ENCODE results near the gene LRMDA.
A peak's percentile ranks its signal among the peaks of the same experiment; 100 is the strongest.

LRMDA gene

DNA sequence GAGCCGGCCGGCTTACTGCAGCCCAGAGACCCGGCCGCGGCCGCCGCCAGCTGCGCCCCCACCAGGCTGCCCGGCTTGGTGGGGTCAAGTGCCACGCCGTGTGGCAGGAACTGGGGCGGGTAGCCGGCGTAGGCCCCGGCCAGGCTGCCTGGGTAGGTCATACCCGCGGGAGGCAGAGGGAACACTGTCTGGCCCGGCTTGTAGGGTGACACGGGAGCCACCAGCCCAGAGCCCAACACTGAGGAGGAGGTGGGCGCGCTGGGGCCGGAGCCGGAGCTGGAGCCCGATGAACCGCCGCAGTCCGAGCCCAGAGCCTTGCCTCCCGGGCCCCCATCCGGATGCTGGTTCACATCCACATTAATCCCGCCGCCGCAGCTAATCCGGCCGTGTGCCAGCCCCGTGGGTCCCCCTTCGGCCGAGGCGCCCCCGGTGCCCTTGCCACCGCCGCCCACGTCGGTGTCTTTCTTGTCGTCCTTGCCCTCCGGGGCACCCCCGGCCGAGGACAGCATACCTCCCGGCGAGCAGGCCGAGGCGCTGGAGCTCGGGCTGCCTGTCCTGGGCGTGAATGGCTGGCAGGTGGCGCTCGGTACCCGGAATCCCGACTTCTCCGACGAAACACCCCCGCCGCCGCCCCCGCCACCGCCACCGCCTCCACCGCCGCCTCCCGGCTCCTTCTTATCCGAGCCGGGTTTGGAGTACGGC lies 31.8 kb upstream of the LRMDA start:
- no peak overlapping the region for H3K27ac Mint-ChIP-seq
- peaks cover 85% of the 10 kb centered on the region for H3K27me3 Mint-ChIP-seq
- H3K4me1 Mint-ChIP-seq: peaks cover 49% of the 10 kb centered on the region
- H3K9me3 Mint-ChIP-seq: peaks cover 5% of the 10 kb centered on the region
- peak overlapping the region; percentile 82 for H3K4me3 Mint-ChIP-seq
- peaks cover 6% of the 10 kb centered on the region for H3K36me3 Mint-ChIP-seq
- no peak for ATAC-seq

DNA sequence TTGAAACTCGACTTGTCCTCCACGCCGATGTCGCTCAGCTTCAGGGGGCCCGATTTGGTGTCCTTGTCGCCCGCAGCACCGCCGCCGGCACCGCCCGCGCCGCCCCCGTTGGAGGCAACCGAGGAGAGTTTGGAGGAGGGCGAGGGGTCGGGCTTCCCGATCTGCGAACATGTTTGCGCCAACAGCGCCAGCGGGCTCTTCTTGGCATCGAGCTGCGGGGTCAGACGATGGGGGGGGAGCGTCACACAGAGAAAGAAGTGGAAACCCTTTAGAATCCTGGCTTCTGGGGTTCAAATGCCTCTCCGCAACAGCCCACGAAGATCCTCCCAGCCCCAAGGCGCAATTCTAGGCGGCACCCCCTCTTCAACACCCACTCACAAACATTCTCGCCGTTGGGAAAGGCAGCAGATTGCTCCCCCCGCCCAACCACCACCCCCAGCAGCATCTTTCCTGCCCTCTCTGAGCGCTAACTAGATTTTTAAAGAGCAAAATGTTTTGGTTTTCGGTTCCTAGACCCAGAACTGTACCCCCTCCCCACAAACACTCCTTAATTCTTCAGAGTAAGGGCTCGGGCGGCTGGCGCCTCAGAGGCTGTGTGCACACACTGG lies 31.2 kb upstream of the LRMDA start:
- Mint-ChIP-seq H3K27me3 (peaks cover 80% of the 10 kb centered on the region), H3K9me3 (peaks cover 2% of the 10 kb centered on the region)
- no peak for ATAC-seq

DNA sequence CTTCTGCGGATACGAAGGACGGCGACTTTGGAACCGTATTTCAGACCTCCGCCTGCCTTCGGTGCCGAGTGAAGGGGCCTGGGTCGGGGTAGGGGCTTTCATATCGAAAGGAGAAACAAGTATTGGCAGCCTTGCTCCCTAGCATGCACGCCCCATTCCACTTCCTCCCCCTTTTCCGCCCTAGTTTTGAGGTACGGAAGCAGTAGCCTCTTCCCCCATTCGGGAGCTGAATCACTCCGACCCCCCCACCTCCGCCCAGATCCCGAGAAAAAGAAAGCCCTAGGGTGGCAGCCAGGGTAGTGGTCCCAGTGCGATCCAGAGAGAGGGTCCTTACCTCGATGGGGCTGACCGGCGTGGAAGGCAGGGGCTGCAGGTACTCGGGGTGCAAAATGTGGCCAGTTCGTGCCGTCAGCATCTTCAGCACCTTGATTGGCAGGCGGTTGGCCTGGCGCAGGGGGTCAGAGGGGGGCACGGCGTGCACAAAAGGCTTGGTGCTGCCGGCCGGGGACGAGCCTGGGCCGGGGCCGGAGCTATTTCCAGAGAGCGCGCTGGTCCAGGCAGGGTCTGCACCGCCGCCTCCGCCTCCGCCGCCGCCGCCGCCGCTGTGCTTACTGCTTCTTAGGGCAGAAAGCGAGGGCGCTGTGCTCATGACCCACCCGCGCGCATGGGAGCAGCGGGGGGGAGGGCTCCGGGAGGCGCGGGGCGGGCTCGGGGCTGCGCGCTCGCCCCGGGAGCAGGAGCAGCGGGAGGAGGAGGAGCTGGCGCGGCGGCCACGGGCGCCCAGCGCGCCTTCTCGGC lies 30.5 kb upstream of the LRMDA start:
- no peak for ATAC-seq
- Mint-ChIP-seq H3K4me3 (peak overlapping the region; percentile 82), H3K27ac (no peak overlapping the region), H3K4me1 (peaks cover 42% of the 10 kb centered on the region), H3K27me3 (peaks cover 80% of the 10 kb centered on the region), H3K36me3 (peaks cover 5% of the 10 kb centered on the region), H3K9me3 (peaks cover 6% of the 10 kb centered on the region)

More for the DNA sequence above, 31.2 kb upstream of the LRMDA start:
- Mint-ChIP-seq H3K4me3 (peak overlapping the region; percentile 82), H3K36me3 (peaks cover under 1% of the 10 kb centered on the region), H3K27ac (no peak overlapping the region), H3K4me1 (peaks cover 43% of the 10 kb centered on the region)

DNA sequence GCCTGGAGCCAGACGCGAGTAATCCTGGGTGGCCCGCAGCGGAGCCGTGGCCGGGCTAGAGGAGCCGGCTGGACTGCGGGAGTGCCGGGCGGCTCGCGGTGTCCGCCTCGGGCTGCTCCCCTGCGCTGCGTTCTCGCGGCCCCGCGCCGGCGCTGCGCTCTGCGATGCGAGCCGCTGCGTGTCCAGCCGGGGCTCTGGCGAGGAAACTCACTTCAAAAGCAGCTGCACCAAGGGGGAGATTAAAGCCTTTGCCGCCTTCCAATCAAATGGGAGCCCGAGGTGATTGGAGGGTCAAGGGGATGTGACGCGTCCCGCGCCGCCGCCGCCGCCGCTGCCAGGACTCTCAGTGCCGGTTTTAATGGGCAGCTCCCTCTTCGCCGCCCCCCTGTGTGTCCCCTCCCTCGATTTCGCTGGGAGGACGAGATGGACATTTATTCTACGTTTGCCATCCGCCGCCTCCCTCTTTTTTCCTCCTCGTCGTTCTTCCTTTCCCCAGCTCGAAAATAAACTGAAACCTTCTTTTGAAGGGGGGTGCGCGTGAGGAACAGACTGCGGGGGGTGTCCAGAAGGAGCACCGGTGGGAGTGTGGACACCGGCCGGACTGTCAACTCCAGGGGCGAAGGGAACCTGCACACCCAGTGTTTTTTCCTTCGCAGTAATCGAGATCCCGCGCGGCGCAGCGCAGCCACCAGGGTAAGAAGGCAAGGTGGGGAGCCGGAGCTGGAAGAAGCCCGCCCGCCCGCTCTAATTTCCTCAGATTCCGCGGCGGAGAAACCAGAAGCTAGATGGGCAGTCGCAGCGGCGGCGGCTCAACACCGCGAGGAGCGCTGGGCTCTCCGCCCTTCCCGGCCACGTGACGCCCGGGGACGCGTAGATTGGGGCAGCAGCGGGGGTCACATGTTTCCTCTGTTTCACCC lies 29.6 kb upstream of the LRMDA start, which contains the start of gene ZNF503:
Gene ZNF503 (minus strand): TSS at position 196 of the 917 bp plus-strand sequence. CDS start 345 bp downstream, outside the sequence.
- Mint-ChIP-seq H3K36me3 (peaks cover 5% of the 10 kb centered on the region), H3K4me1 (peaks cover 37% of the 10 kb centered on the region), H3K9me3 (peaks cover 6% of the 10 kb centered on the region), H3K4me3 (peak within 1 kb of the TSS; percentile 82), H3K27ac (no peak within 1 kb of the TSS), H3K27me3 (peaks cover 81% of the 10 kb centered on the region)
- peak; percentile 47 for ATAC-seq

DNA sequence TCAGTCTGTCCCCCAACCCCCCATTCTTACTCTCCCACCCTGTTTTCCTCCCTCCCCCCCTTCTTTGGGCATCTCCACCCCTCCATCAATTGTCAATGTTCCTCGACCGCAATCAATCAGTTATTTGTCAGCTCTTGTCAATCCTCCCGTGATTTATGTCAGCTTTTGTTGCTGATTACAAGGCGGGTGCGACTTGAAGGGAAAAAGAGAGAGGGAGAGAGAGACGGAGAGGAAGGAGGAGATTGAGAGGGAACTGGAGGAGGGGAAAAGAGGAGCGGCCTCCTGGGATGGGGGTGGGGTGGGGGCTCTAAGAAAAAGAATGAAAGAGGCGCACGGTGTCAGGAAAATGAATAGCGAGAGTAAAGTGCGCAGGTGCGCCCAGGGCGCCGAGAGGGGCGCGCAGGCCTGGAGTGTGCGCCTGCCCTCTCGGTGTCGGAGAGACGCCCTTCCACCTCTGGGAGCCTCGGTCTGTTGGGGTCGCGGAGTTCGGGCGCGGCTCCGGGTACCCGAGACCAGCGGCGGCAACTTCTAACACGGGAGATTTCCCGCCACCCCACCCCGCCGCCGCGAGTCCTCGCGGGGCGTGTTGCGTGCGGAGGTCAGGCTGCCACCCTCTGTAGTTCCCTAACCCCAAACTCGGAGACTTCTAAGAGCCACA lies 28.8 kb upstream of the LRMDA start:
- Mint-ChIP-seq H3K4me1 (peaks cover 43% of the 10 kb centered on the region), H3K36me3 (peaks cover 5% of the 10 kb centered on the region), H3K9me3 (peaks cover 6% of the 10 kb centered on the region), H3K27me3 (peaks cover 84% of the 10 kb centered on the region), H3K27ac (no peak overlapping the region), H3K4me3 (peak overlapping the region; percentile 82)
- no peak for ATAC-seq

DNA sequence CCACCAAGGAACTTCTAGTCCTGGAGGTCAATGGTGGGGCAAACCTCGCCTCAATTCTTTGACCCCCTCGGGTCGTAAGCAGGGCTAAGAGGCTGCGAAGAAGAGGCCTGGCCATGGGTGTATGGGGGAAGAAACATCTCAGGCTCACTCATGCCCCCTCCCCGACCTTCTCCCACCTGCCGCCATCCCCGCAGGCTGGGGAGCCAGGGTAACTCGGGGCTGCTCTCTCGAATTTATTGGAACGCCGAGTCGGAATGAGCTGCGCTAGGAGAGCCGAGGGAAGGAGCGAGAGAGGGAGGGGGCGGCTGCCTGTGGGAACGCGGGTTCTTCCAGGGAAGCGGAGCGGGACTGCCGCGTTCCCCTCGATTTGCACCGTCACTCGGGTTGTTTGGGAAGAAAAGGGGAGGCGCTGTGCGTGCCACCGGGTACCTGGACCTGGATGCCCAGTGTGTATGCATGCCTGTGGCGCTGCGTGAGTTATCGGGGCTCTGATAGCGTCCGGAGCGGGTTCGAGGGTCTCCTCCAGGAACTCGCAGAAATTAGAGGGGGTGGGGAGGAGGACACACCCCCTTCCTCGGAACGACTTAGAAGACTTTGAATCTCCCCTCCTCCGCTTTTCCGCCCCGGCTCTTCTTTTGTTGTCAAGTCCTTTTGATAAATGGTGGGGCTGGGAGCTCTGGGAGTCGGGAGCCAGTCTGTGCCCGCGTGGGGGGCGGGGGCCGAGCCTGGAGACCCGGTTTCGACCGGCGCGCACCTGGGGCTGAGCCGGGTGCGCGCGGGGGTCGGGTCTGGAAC lies 28.1 kb upstream of the LRMDA start:
- ATAC-seq: no peak
- Mint-ChIP-seq H3K27ac (no peak overlapping the region), H3K4me1 (peaks cover 43% of the 10 kb centered on the region), H3K36me3 (peaks cover 5% of the 10 kb centered on the region), H3K27me3 (peaks cover 83% of the 10 kb centered on the region), H3K4me3 (peak overlapping the region; percentile 82), H3K9me3 (peaks cover 6% of the 10 kb centered on the region)

DNA sequence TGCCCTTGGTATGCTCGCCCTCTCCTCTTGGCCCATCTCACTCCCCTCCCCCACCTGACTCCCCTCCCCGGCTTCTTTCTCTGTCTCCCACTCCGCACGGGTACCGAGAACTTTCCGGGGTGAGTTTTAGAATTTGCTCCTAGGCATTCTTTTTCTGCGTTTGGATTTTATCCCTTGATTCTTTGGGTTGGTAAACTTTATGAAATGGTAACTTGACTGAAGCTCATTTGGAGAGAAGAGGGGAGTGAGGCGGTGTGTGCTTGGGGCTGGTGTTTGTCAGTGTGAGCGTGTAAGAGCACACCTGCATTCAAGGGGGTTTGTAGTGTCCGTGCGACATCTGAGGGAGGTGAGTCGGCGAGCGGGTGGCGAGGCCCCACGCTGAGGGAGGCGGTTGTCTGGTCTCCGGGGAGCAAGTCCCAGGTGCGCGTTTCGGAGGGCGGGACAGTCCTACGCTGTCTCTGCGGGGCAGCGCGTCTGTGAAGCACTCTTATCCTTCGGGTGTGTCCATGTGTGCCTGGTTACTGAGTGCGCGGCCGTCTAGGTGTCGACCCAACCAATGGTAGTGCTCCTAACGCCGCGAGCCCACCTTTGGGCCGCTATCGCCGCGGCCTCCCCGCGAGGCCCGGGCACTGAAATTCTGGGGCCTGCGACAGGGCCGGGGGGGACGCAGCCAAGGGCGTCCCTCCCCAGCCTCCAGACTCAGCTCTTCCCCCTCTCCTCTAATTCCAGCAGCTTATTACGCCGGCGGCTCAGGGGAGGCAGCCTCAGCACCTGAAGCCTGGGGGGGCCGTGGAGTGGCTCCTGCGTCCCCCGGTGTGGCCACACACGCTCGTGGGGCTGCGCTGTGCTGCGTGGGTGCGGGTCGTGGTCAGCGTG lies 27.2 kb upstream of the LRMDA start:
- no peak overlapping the region for H3K27ac Mint-ChIP-seq
- peaks cover 5% of the 10 kb centered on the region for H3K36me3 Mint-ChIP-seq
- ATAC-seq: no peak
- peaks cover 6% of the 10 kb centered on the region for H3K9me3 Mint-ChIP-seq
- H3K4me1 Mint-ChIP-seq: peaks cover 46% of the 10 kb centered on the region
- H3K27me3 Mint-ChIP-seq: peaks cover 84% of the 10 kb centered on the region
- no peak overlapping the region for H3K4me3 Mint-ChIP-seq

DNA sequence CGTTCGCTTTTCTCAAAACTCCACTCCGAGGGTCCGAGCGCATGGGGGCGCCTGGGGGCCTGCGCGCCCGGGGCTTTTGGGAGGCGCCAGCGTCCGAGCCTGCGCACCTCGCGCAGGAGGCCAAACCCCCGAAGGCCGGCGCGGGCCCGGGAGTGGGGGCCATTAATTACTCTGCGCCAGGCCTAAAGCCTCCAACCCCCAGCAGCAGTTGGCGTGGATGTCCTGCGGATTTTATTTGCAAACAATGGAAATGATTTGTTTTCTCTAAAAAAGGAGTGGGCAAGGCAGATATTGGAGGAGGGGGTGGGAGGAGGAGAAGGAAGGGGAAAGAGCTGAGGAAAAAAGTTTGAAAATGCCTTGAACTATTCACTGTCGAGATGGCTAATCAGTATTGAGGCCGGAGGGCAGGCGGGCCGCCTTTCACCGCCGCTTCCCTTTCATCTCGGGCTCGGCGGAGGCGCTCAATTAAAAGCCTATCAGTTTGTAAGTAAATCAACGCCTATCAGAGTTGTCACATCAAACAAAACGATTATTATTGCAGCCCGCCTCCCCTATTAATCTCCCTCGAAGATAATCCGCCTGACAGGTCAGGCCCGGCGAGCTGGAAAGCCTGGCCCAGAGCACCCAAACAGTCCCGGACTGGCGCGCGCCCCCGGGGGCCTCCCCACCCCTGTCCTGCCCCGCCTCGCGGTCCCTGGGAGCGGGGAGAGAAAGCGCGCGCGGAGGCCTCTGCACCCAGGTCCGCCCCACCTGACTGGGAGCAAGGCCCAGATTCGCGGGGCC lies 26.4 kb upstream of the LRMDA start:
- Mint-ChIP-seq H3K9me3 (peaks cover 6% of the 10 kb centered on the region), H3K27ac (no peak overlapping the region), H3K27me3 (peaks cover 86% of the 10 kb centered on the region), H3K4me3 (no peak overlapping the region), H3K36me3 (peaks cover 5% of the 10 kb centered on the region), H3K4me1 (peaks cover 47% of the 10 kb centered on the region)
- no peak for ATAC-seq

DNA sequence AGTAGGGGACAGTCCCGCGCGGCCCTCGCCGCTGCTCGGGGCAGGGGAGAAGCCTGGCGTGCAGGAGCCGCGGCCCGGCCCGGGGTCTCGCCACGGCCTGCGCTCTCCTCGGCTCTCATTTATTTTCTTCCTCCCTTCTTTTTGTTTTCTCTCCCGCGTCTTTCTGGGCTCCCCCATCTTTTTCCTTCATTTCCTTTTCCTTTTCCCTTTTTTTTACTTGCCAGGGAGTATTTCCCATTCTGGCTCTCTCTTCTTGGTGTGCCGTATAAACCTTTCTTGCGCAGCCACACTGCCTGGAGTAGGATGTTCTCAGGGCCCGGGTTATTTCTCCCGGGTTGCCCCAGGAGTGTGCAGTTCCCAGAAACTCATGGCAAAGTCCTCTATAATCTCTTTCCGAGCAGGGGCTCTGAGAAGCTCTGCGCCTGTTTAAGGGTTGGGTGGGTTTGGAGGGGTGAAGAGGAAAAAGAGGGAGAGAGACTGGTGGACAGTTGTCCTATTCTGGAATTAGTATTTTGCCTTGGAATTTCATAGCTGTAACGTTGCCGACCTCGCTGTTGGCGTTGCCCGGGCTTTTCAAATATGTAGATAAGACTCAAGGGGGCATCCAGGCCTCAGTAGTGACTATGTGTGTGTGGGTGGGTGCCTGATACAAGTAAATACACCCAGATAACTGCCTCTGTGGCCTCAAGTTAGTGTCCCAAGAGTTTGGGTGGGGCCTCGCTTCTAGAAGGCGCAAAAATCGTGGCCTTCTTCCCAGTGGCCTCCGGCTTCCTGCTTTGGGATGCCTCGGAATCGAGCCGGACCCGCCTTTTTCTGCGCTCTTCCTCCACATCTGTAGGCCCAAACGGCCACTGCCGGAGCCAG lies 25.6 kb upstream of the LRMDA start:
- Mint-ChIP-seq H3K36me3 (peaks cover 5% of the 10 kb centered on the region), H3K4me3 (peak overlapping the region; percentile 4), H3K4me1 (peaks cover 39% of the 10 kb centered on the region), H3K27ac (no peak overlapping the region), H3K27me3 (peaks cover 86% of the 10 kb centered on the region), H3K9me3 (peaks cover 6% of the 10 kb centered on the region)
- ATAC-seq: no peak

DNA sequence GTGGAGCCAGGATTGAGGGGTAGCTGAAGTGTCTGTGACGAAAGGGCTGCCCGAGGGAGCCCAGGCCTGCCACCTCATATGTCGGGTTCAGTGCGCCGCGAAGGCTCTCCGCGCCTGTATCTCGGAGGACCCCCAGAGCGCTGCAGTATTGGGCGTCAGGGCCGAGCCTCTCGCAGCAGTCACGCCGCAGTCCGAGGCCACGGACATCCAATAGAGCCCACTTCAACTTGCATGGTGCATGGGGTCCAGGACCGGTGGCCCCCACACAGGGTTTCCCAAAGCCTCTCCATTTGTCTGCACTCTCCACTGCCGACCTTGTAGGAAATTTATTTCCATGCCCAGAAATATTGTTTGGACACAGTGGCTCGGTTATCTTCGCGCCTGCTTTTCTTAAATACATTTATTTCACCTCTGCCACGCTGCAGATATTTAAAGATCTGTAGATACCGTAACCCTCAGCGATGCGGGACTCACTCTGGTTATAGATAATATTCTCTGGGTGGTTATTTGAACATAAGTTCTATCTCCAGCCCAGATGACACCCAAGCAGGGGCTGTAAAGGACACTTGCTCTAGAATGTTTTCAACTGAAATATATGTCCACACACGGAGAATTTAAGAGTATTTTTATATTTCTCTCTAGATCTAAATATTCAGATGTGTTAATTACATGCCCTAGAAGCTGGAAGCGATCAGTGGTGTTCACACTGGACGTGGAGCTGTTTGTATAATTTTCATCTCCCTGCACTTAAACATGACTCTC lies 24.8 kb upstream of the LRMDA start:
- peaks cover 5% of the 10 kb centered on the region for H3K36me3 Mint-ChIP-seq
- peaks cover 6% of the 10 kb centered on the region for H3K9me3 Mint-ChIP-seq
- H3K27ac Mint-ChIP-seq: no peak overlapping the region
- peaks cover 89% of the 10 kb centered on the region for H3K27me3 Mint-ChIP-seq
- H3K4me1 Mint-ChIP-seq: peaks cover 37% of the 10 kb centered on the region
- H3K4me3 Mint-ChIP-seq: no peak overlapping the region
- ATAC-seq: no peak

DNA sequence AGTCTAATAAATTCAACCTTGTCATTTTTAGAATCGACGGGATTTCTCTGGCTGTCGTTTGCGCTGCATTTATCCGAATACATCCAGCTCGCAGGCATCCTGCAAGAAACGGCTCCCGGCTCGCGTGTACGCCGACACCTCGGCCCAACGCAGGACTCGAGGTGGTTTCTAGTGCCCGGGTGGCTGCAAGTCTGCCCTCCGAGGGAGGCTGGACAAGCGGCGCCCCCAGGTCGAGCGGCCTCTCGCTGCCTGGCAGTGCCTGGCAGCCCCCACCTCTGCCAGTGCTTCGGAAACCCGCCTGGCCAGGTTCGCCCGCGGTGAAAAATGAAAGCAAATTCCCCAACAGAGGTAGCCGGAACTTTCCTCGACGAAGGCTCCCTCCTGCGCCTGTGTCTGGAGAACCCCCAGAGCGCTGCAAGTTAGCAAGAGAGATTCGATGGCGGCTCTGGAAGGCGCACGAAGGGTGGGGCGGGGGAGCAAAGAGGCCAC lies 24.2 kb upstream of the LRMDA start:
- H3K4me1 Mint-ChIP-seq: peaks cover 31% of the 10 kb centered on the region
- peaks cover 5% of the 10 kb centered on the region for H3K36me3 Mint-ChIP-seq
- peaks cover 89% of the 10 kb centered on the region for H3K27me3 Mint-ChIP-seq
- no peak for ATAC-seq
- H3K9me3 Mint-ChIP-seq: peaks cover 6% of the 10 kb centered on the region
- no peak overlapping the region for H3K27ac Mint-ChIP-seq
- peak overlapping the region; percentile 35 for H3K4me3 Mint-ChIP-seq

All from stimulated activated memory B cell treated with anti-CD40 and anti-IgM and Interleukin-4, amounts not matched to agents 10 μg/mL and 1 μg/mL and 100 μg/mL, for 72 hours (primary cell).